ENCODE results near the gene RAPGEFL1. TPM values are rescaled to one million over a fixed set of nuclear protein-coding genes. Genes with fewer than 3 reads are reported as not detected.
A peak's percentile ranks its signal among the peaks of the same experiment; 100 is the strongest.

Gene RAPGEFL1
- total RNA-seq, 3 donors from 2014 or later, result 3.2 to 10.8 (median 5.0) TPM

GRCh38 chr17:40182606-40183005 is 5.3 kb downstream of the RAPGEFL1 start:
- TF ChIP-seq, protein P1, sequence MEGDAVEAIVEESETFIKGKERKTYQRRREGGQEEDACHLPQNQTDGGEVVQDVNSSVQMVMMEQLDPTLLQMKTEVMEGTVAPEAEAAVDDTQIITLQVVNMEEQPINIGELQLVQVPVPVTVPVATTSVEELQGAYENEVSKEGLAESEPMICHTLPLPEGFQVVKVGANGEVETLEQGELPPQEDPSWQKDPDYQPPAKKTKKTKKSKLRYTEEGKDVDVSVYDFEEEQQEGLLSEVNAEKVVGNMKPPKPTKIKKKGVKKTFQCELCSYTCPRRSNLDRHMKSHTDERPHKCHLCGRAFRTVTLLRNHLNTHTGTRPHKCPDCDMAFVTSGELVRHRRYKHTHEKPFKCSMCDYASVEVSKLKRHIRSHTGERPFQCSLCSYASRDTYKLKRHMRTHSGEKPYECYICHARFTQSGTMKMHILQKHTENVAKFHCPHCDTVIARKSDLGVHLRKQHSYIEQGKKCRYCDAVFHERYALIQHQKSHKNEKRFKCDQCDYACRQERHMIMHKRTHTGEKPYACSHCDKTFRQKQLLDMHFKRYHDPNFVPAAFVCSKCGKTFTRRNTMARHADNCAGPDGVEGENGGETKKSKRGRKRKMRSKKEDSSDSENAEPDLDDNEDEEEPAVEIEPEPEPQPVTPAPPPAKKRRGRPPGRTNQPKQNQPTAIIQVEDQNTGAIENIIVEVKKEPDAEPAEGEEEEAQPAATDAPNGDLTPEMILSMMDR (IDR thresholded peaks at IDR 0.05), result no peak
- TF ChIP-seq POLR2A (IDR thresholded peaks at IDR 0.05) (no peak), POLR2AphosphoS5 (IDR thresholded peaks at IDR 0.05) (no peak)
- Histone ChIP-seq H3K27ac (no peak overlapping the region), H3K27me3 (no peaks in the 10 kb centered on the region), H3K4me3 (no peak overlapping the region), H3K4me1 (peaks cover 0 to 5% of the 10 kb centered on the region in 2 donors), H3K9me3 (no peaks in the 10 kb centered on the region), H3K36me3 (no peaks in the 10 kb centered on the region)
- DNase-seq (ENCODE audit: low spot score in 2 of 2), result no peak
- intact Hi-C loops (cut with DNase I; ENCODE audit: low total_unique reads), result no loop called here

GRCh38 chr17:40187238-40187637 is 10.0 kb downstream of the RAPGEFL1 start:
- TF ChIP-seq, protein P1 (IDR thresholded peaks at IDR 0.05), result no peak
- TF ChIP-seq POLR2AphosphoS5 (IDR thresholded peaks at IDR 0.05) (no peak), POLR2A (IDR thresholded peaks at IDR 0.05) (no peak)
- DNase-seq (ENCODE audit: low spot score in 2 of 2), result no peak
- intact Hi-C loops (cut with DNase I; ENCODE audit: low total_unique reads), result no loop called here
- H3K27me3 ChIP-seq, result no peaks in the 10 kb centered on the region
- no peak overlapping the region for H3K4me3 ChIP-seq
- H3K36me3 ChIP-seq, result no peaks in the 10 kb centered on the region
- no peaks in the 10 kb centered on the region for H3K9me3 ChIP-seq
- peaks cover 0 to 3% of the 10 kb centered on the region in 2 donors for H3K4me1 ChIP-seq
- no peak overlapping the region for H3K27ac ChIP-seq

DNA sequence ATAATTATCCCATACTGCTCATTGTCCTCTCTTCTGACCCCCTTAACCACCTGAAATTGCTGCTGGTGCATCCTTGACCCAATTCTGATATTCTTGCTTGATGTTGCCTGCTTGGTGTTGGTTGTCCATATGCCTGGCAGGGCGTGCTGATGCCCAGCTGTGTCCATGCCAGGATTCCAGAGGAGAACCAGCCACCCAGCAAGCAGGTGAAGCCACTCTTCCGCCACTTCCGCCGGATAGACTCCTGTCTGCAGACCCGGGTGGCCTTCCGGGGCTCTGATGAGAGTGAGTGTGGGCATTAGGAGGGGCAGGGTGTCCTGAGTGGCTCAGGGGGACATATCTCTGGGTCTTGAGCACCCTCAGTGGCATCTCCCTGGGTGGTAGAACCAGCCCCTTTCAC is 11.4 kb downstream of the RAPGEFL1 start:
- H3K27me3 ChIP-seq, result no peaks in the 10 kb centered on the region
- DNase-seq (ENCODE audit: low spot score in 2 of 2), result no peak
- intact Hi-C loops (cut with DNase I; ENCODE audit: low total_unique reads), result no loop called here
- no peaks in the 10 kb centered on the region for H3K9me3 ChIP-seq
- TF ChIP-seq POLR2A (IDR thresholded peaks at IDR 0.05) (no peak), POLR2AphosphoS5 (IDR thresholded peaks at IDR 0.05) (no peak)
- TF ChIP-seq, protein P1 (IDR thresholded peaks at IDR 0.05), result no peak
- H3K36me3 ChIP-seq, result no peaks in the 10 kb centered on the region
- no peak overlapping the region for H3K4me3 ChIP-seq
- no peak overlapping the region for H3K27ac ChIP-seq
- peaks cover 0 to 3% of the 10 kb centered on the region in 2 donors for H3K4me1 ChIP-seq

- Histone ChIP-seq H3K4me1 (peaks cover 0 to 3% of the 10 kb centered on the region in 2 donors), H3K27me3 (no peaks in the 10 kb centered on the region), H3K9me3 (no peaks in the 10 kb centered on the region), H3K27ac (peak overlapping the region; percentile 58 to 71), H3K4me3 (peak overlapping the region; percentile 42 to 73 (median 63)), H3K36me3 (no peaks in the 10 kb centered on the region)
- intact Hi-C loops (cut with DNase I; ENCODE audit: low total_unique reads), result no loop called here
- TF ChIP-seq POLR2AphosphoS5 (IDR thresholded peaks at IDR 0.05), result no peak
- TF ChIP-seq, protein P1 (IDR thresholded peaks at IDR 0.05), result peak in 1 of 3 donors; percentile 16
- no peak for DNase-seq (ENCODE audit: low spot score in 2 of 2)
These were observed 13.1 kb downstream of the RAPGEFL1 start for GRCh38 chr17:40190197-40191021.
